Muscle of leg (tissue), 11 donors: ENCODE measurements around the gene CHN2. TPM values are rescaled to one million over a fixed set of nuclear protein-coding genes. Genes with fewer than 3 reads are reported as not detected.

Experiments used
- DNase-seq: peaks from one replicate; pipeline ENCODE4 v3.0.0; 2013
- H3K27ac ChIP-seq: one replicate; pipeline ENCODE4 v1.5.1; 2013; ENCODE audit warnings: mild to moderate bottlenecking, low read length, control low read depth
- H3K27me3 ChIP-seq: one replicate; pipeline ENCODE4 v1.6.1; 2013; ENCODE audit warnings: low read length; ENCODE audit not compliant: control insufficient read depth, insufficient read depth
- H3K36me3 ChIP-seq: one replicate; pipeline ENCODE4 v1.6.1; 2013; ENCODE audit warnings: low read length; ENCODE audit not compliant: control insufficient read depth, insufficient read depth
- H3K4me1 ChIP-seq: one replicate; pipeline ENCODE4 v1.6.1; 2013; ENCODE audit warnings: low read length; ENCODE audit not compliant: control insufficient read depth, insufficient read depth
- H3K4me3 ChIP-seq: one replicate; pipeline ENCODE4 v1.5.1; 2013; ENCODE audit warnings: low read length, control low read depth
- H3K9me3 ChIP-seq: replicated peaks from 2 replicates; pipeline ENCODE4 v1.6.1; 2013; ENCODE audit warnings: low read depth, low read length; ENCODE audit not compliant: control insufficient read depth
- WGBS: methylation state at CpG from one replicate; pipeline ENCODE4 v1.1.5; 2013; ENCODE audit warnings: missing lambda C conversion rate; ENCODE audit not compliant: insufficient coverage; 5-methylcytosine and 5-hydroxymethylcytosine counted together
- polyA plus RNA-seq, 8 donors: library from polyadenylated mRNA; unstranded; fragments of 120-200 nt; gene quantifications; one replicate each; pipeline versions ENCODE4 v1.2.1 to v1.2.3, GENCODE V29; 2013; ENCODE audit warnings: inconsistent platforms in 1 of 8, low replicate concordance in 1 of 8; ENCODE audit not compliant: insufficient read length in 8 of 8, insufficient read depth in 1 of 8
- total RNA-seq: library from RNA; stranded (reverse); fragments of 120-200 nt; gene quantifications from one replicate; pipeline ENCODE4 v1.2.4, GENCODE V29; 2013

The CHN2 gene
- total and polyA plus RNA-seq, 9 donors: 7.6 to 18.2 (median 10.2) TPM

GRCh38 chr7:29179115-29179514 is 15.5 kb upstream of the CHN2 start:
- H3K27me3 ChIP-seq: no peaks in the 10 kb centered on the region
- no peaks in the 10 kb centered on the region for H3K4me1 ChIP-seq
- no peaks in the 10 kb centered on the region for H3K36me3 ChIP-seq
- no peak for DNase-seq
- no peak overlapping the region for H3K4me3 ChIP-seq
- WGBS: 80% methylated on average over 1 of the region's 1 CpG
- H3K27ac ChIP-seq: no peak overlapping the region
- H3K9me3 ChIP-seq: no peaks in the 10 kb centered on the region

GRCh38 chr7:29184599-29184998 is 10.0 kb upstream of the CHN2 start:
- DNase-seq: no peak
- no peak overlapping the region for H3K4me3 ChIP-seq
- no CpG with 5 or more reads among the region's 2 CpGs for WGBS

GRCh38 chr7:29185613-29186012 is 9.0 kb upstream of the CHN2 start:
- no peak for DNase-seq
- no peak overlapping the region for H3K27ac ChIP-seq
- 63% methylated on average over 2 of the region's 6 CpGs for WGBS
- no peaks in the 10 kb centered on the region for H3K36me3 ChIP-seq
- H3K27me3 ChIP-seq: peaks cover 6% of the 10 kb centered on the region
- H3K4me3 ChIP-seq: no peak overlapping the region
- peaks cover 5% of the 10 kb centered on the region for H3K4me1 ChIP-seq
- no peaks in the 10 kb centered on the region for H3K9me3 ChIP-seq

More at GRCh38 chr7:29184599-29184998, 10.0 kb upstream of the CHN2 start:
- Histone ChIP-seq H3K4me1 (peaks cover 1% of the 10 kb centered on the region), H3K27me3 (peaks cover 2% of the 10 kb centered on the region), H3K9me3 (no peaks in the 10 kb centered on the region), H3K27ac (no peak overlapping the region), H3K36me3 (no peaks in the 10 kb centered on the region)

- Histone ChIP-seq H3K4me1 (peaks cover 7% of the 10 kb centered on the region), H3K4me3 (no peak overlapping the region), H3K36me3 (no peaks in the 10 kb centered on the region), H3K27ac (no peak overlapping the region), H3K27me3 (peaks cover 26% of the 10 kb centered on the region), H3K9me3 (no peaks in the 10 kb centered on the region)
- DNase-seq: peak; percentile 63
- 0% methylated on average over 3 of the region's 16 CpGs for WGBS
Measured at GRCh38 chr7:29189743-29190201, 4.8 kb upstream of the CHN2 start.

- H3K27ac ChIP-seq: no peak overlapping the region
- H3K9me3 ChIP-seq: no peaks in the 10 kb centered on the region
- no CpG with 5 or more reads among the region's 5 CpGs for WGBS
- peaks cover 33% of the 10 kb centered on the region for H3K27me3 ChIP-seq
- H3K36me3 ChIP-seq: no peaks in the 10 kb centered on the region
- peaks cover 13% of the 10 kb centered on the region for H3K4me1 ChIP-seq
- DNase-seq: no peak
- no peak overlapping the region for H3K4me3 ChIP-seq
Measured at GRCh38 chr7:29190349-29191045, 4.1 kb upstream of the CHN2 start.

DNA sequence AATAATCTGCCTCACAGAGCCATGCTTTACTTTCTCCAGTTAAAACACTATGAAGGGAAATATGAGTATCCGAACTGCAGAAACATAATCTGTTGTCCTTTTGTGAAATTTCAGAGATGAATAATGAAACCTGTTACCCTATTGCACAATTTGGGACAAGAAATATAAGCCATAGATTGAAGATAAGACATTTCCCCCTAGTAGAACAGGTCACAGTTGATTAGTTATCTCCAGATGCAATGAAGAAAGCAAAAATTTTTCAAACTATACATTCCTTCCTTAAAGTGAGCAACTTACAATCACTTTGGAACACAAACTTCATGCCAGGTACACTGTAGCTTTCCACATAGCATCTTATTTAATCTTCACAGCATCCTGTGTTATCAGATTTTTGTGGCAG is 2.3 kb upstream of the CHN2 start:
- H3K27me3 ChIP-seq: peaks cover 34% of the 10 kb centered on the region
- H3K36me3 ChIP-seq: no peaks in the 10 kb centered on the region
- no peak for DNase-seq
- no CpG with 5 or more reads among the region's 1 CpG for WGBS
- H3K27ac ChIP-seq: no peak overlapping the region
- H3K4me3 ChIP-seq: no peak overlapping the region
- H3K9me3 ChIP-seq: no peaks in the 10 kb centered on the region
- H3K4me1 ChIP-seq: peaks cover 13% of the 10 kb centered on the region

DNA sequence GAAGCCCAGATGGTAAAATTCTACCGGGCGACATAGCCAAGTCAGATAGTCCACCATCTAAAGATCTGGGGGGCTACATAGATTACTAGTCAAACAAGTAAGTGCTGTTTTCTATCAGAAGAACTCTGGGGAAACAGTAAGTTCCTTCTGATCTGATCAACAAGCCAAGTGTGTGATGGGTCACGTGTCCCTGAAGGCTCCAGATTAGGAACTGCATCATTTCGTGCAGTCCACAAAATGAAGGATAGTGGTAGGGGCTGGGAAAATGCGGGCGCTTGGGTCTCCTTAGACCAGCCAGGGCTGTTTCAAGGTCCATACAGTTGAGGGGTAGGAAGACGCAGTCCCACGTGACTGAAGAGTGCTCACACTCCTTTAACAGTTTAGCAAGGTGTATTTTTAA is 1.8 kb upstream of the CHN2 start:
- DNase-seq: no peak
- Histone ChIP-seq H3K27me3 (peaks cover 34% of the 10 kb centered on the region), H3K4me3 (no peak overlapping the region), H3K27ac (no peak overlapping the region), H3K4me1 (peaks cover 13% of the 10 kb centered on the region), H3K9me3 (no peaks in the 10 kb centered on the region), H3K36me3 (no peaks in the 10 kb centered on the region)
- 83% methylated on average over 2 of the region's 8 CpGs for WGBS

DNA sequence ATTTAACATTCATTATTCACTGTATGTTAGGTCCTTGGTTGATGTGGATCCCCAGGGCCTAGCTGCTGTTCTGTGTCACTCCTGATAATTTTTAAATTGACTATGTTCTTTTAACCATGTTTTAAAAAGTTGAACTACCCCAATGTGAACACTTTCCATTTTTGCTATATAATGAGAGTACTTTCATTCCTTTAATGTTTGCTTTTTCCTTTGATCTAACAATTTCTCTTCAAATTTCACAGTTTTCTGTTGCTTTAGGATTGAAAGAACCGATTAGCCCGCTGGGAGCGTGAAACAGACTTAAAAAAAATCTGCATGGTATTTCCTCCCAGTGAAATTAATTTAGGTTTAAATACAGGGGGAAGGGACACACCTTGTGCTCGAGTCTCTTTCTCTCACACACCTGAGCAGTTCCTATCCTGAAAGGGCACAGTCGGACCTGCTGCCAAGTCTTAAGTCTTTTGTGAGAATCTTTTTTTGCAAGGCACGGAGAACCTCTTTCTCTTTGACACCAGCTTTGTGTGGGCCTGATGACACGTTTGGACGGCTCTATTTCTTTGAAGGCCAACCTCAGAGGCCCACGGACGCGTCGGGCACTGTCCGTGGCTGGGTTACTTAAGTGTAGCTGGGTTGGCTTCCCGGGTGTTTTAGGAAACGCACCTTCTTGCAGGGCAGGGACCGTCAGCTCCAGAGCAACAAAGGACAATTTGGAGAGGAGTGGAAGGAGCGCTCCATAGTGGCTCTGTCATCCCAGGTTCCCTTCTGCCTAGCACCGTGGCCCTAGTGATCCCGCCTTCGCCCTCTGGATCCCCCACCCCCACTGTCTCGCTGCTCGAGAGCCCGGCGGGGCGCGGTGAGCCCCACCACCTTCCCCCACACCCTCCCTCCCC is 1.0 kb upstream of the CHN2 start:
- no peak for DNase-seq
- Histone ChIP-seq H3K4me3 (peak overlapping the region; percentile 12), H3K9me3 (no peaks in the 10 kb centered on the region), H3K36me3 (no peaks in the 10 kb centered on the region), H3K4me1 (peaks cover 13% of the 10 kb centered on the region), H3K27me3 (peaks cover 36% of the 10 kb centered on the region), H3K27ac (no peak overlapping the region)
- 23% methylated on average over 8 of the region's 26 CpGs for WGBS

DNA sequence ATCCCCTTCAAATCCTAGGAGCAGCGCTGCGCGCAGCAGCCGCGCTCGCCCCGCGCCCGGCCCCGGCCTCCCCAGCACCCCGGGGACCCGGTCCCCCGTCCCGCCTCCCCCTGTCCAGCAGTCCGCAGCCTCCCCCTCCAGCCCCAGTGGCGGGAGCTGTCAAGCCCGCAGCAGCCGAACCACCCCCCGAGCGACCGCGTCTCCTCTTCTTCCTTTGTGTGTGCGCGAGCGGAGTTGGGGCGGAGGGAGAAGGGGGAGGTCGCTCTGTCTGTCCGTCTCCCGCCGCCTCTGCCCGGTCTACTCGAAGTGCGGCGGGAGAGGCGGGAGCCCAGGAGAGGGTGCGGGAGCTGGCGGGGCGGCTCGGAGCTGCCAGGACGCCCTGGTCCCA is 375 bp upstream of the CHN2 start:
- peaks cover 36% of the 10 kb centered on the region for H3K27me3 ChIP-seq
- peak overlapping the region; percentile 75 for H3K4me3 ChIP-seq
- peaks cover 13% of the 10 kb centered on the region for H3K4me1 ChIP-seq
- under 1% methylated on average over 28 of the region's 40 CpGs for WGBS
- H3K27ac ChIP-seq: no peak overlapping the region
- H3K9me3 ChIP-seq: no peaks in the 10 kb centered on the region
- H3K36me3 ChIP-seq: no peaks in the 10 kb centered on the region
- peak; percentile 46 for DNase-seq

- H3K36me3 ChIP-seq: no peaks in the 10 kb centered on the region
- WGBS: no CpG with 5 or more reads among the region's 4 CpGs
- H3K27me3 ChIP-seq: peaks cover 26% of the 10 kb centered on the region
- H3K4me3 ChIP-seq: no peak overlapping the region
- H3K27ac ChIP-seq: no peak overlapping the region
- no peak for DNase-seq
- H3K9me3 ChIP-seq: no peaks in the 10 kb centered on the region
- H3K4me1 ChIP-seq: peaks cover 8% of the 10 kb centered on the region
Measured at GRCh38 chr7:29196191-29196590, 1.6 kb downstream of the CHN2 start.
